Adrenal gland (tissue), 12 donors: Measurements from ENCODE around the gene TMPRSS11E. TPM values are rescaled to one million over a fixed set of nuclear protein-coding genes. Genes with fewer than 3 reads are reported as not detected.

Experiments used
- DNase-seq, 7 donors: peaks; one replicate each; pipeline ENCODE4 v3.0.0-alpha.2; 2019 to 2020
- H3K27ac ChIP-seq, 5 donors: fragments of 200-600 bp; sonication (generic) in 4 of 5; 1 replicate in 3 of 5; 2 replicates in 2 of 5; pipeline versions ENCODE4 v1.5.1 to v1.8.0; 2016 to 2020; ENCODE audit warnings: mild to moderate bottlenecking in 1 of 5
- H3K27me3 ChIP-seq: fragments of 200-600 bp; 2 replicates; pipeline ENCODE4 v1.8.0; 2021
- H3K36me3 ChIP-seq, 2 donors: fragments of 200-600 bp; replicated peaks in 1 of 2; 1 replicate in 1 of 2; 2 replicates in 1 of 2; pipeline versions ENCODE4 v1.5.1 to v1.8.0; 2018 to 2022
- H3K4me1 ChIP-seq, 2 donors: fragments of 200-600 bp; replicated peaks in 1 of 2; 1 replicate in 1 of 2; 2 replicates in 1 of 2; pipeline versions ENCODE4 v1.5.1 to v1.8.0; 2018 to 2021
- H3K4me3 ChIP-seq, 4 donors: fragments of 200-600 bp; sonication (generic) in 3 of 4; one replicate each; pipeline ENCODE4 v1.5.1; 2016 to 2018
- H3K9me3 ChIP-seq, 3 donors: fragments of 200-600 bp; sonication (generic) in 1 of 3; replicated peaks in 1 of 3; 1 replicate in 2 of 3; 2 replicates in 1 of 3; pipeline versions ENCODE4 v1.5.1 to v1.8.0; 2016 to 2021
- POLR2A ChIP-seq, 2 donors: fragments of 450-650 bp; IDR thresholded peaks; one replicate each; pipeline ENCODE4 v1.6.1; 2017; ENCODE audit warnings: antibody characterized with exemption in 2 of 2, mild to moderate bottlenecking in 2 of 2, moderate library complexity in 1 of 2
- WGBS, 4 donors: extraction: QIAGEN DNeasy Blood & Tissue Kit in 2 of 4; methylation state at CpG; one replicate each; pipeline versions ENCODE4 v1.1.5 to v1.1.7; 2013 to 2017; 5-methylcytosine and 5-hydroxymethylcytosine counted together
- intact Hi-C, 2 donors: fragments of 100-400 bp; cut with DNase I; formaldehyde crosslinking; loops; one replicate each; pipeline versions ENCODE4 v1.14.1 to v1.15.0; 2022 to 2023
- polyA plus RNA-seq, 3 donors: library from polyadenylated mRNA; stranded (reverse); fragments of 200-250 nt in 2 of 3; fragments of 350-450 nt in 1 of 3; fragmentation: Illumina TruSeq in 1 of 3; extraction: RNeasy Lipid Tissue Mini Kit (QIAGEN cat#74804) in 1 of 3; gene quantifications; one replicate each; pipeline ENCODE4 v1.2.3, GENCODE V29; 2013 to 2014
- total RNA-seq, 9 donors: library from RNA; depleted of rRNA in 4 of 9; stranded (reverse); fragments of >200 nt in 4 of 9; fragments of 120-200 nt in 1 of 9; fragmentation: NEBNext Ultra II Directional in 1 of 9; extraction: Animal tissue kit (Norgen Biotek cat#: 25700) in 1 of 9; gene quantifications; one replicate each; pipeline versions ENCODE4 v1.1.0 to v1.2.4, GENCODE V29; 2013 to 2023
- TF ChIP-seq, protein P1 (sequence below), 6 experiments: fragments of 450-650 bp in 4 of 6; fragments of 200-600 bp in 2 of 6; sonication (generic) in 1 of 6; IDR thresholded peaks; 1 replicate in 5 of 6; 2 replicates in 1 of 6; pipeline versions ENCODE4 v1.5.1 to v1.8.0; 2016 to 2021; ENCODE audit warnings: antibody characterized with exemption in 6 of 6, mild to moderate bottlenecking in 2 of 6, moderate library complexity in 1 of 6
- donor health status: healthy with polysubstance abuse.
- donor health status: Bipolar disorder and iron deficiency.
- donor health status: DM: yes; HTN: yes; CAD: no.
- donor health status: DM: no; HTN: no; CAD: no.
- donor health status: DM: no; HTN: no; CAD: no.
- donor health status: DM: yes; HTN: yes; CAD: no.

Gene TMPRSS11E
- total and polyA plus RNA-seq, 12 donors = 0.13 TPM; not detected in 11

DNA sequence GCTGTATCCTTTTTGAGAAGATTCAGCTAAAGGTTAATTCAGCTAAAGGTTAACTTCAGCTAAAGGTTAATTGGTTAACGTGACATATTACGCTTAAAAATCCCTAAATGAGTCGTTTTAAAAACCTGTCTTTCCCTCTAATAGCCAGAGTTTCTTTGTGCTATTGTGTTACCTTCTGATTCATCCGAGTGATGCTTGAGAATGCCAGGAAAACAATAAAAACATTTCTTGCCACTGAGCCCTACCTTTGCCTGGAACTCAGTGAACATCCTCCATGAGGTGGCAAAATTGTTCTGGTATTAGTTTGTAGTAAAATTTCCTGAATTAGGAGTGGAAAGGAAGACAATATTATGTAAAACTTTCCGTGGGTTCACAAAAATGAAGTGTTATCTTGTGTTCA, 13.7 kb upstream of the TMPRSS11E start:
- no peaks in the 10 kb centered on the region for H3K4me1 ChIP-seq
- 71 to 78% (median 72%) methylated on average over 5 of the region's 5 CpGs for WGBS, 4 donors
- TF ChIP-seq, protein P1, sequence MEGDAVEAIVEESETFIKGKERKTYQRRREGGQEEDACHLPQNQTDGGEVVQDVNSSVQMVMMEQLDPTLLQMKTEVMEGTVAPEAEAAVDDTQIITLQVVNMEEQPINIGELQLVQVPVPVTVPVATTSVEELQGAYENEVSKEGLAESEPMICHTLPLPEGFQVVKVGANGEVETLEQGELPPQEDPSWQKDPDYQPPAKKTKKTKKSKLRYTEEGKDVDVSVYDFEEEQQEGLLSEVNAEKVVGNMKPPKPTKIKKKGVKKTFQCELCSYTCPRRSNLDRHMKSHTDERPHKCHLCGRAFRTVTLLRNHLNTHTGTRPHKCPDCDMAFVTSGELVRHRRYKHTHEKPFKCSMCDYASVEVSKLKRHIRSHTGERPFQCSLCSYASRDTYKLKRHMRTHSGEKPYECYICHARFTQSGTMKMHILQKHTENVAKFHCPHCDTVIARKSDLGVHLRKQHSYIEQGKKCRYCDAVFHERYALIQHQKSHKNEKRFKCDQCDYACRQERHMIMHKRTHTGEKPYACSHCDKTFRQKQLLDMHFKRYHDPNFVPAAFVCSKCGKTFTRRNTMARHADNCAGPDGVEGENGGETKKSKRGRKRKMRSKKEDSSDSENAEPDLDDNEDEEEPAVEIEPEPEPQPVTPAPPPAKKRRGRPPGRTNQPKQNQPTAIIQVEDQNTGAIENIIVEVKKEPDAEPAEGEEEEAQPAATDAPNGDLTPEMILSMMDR (IDR thresholded peaks at IDR 0.05) = no peak
- no peak for TF ChIP-seq POLR2A (IDR thresholded peaks at IDR 0.05)
- H3K9me3 ChIP-seq = no peaks in the 10 kb centered on the region
- H3K27ac ChIP-seq = no peak overlapping the region
- H3K27me3 ChIP-seq = no peaks in the 10 kb centered on the region
- H3K4me3 ChIP-seq = no peak overlapping the region
- intact Hi-C loops = no loop called here
- H3K36me3 ChIP-seq = no peaks in the 10 kb centered on the region
- DNase-seq = no peak

DNA sequence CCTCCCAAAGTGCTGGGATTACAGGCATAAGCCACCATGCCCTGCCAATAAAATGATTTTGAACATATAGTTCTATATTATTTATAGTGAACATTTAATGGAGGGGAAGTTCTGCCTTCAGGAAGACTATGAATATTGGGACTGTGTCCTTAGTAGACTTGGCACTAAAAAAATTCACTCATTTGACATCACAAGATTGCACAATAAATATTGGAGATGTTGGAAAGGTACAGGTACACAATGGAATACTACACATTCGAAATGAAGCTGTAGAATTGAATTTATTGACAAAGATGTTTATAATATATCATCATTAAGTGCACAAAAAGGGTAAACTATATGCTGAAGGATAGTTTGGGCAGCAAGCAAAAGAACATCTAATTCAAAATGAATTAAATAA, 13.0 kb upstream of the TMPRSS11E start:
- 58 to 81% (median 72%) methylated on average over 1 of the region's 1 CpG for WGBS, 4 donors
- Histone ChIP-seq H3K4me3 (no peak overlapping the region), H3K4me1 (no peaks in the 10 kb centered on the region), H3K27me3 (no peaks in the 10 kb centered on the region), H3K9me3 (no peaks in the 10 kb centered on the region), H3K36me3 (no peaks in the 10 kb centered on the region), H3K27ac (no peak overlapping the region)
- DNase-seq = no peak
- TF ChIP-seq, protein P1 (IDR thresholded peaks at IDR 0.05) = no peak
- no peak for TF ChIP-seq POLR2A (IDR thresholded peaks at IDR 0.05)
- intact Hi-C loops = no loop called here

DNA sequence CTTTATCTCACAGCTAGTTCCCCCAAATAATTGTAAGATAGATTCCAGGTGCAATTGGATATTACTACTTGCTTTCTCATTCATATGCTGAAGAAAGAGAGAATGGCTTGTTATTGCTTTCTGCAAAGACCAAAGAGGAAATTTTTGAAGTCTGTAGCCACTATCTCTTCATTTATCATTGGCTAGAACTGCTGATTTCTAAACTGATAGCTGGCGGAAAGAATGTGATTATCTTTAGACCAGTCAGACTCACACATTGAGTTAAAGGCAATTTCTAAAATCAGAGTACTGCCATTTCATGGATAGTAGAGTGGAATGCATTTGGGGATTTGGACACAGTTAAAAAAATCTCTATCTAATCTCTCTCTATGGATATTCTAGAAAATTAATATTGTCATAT, 12.4 kb upstream of the TMPRSS11E start:
- H3K27ac ChIP-seq = no peak overlapping the region
- no peak for DNase-seq
- no peak overlapping the region for H3K4me3 ChIP-seq
- H3K9me3 ChIP-seq = no peaks in the 10 kb centered on the region
- H3K36me3 ChIP-seq = no peaks in the 10 kb centered on the region
- TF ChIP-seq, protein P1 (IDR thresholded peaks at IDR 0.05) = no peak
- no peak for TF ChIP-seq POLR2A (IDR thresholded peaks at IDR 0.05)
- intact Hi-C loops = no loop called here
- H3K27me3 ChIP-seq = no peaks in the 10 kb centered on the region
- 24 to 41% (median 39%) methylated on average over 1 of the region's 1 CpG for WGBS, 4 donors
- no peaks in the 10 kb centered on the region for H3K4me1 ChIP-seq

DNA sequence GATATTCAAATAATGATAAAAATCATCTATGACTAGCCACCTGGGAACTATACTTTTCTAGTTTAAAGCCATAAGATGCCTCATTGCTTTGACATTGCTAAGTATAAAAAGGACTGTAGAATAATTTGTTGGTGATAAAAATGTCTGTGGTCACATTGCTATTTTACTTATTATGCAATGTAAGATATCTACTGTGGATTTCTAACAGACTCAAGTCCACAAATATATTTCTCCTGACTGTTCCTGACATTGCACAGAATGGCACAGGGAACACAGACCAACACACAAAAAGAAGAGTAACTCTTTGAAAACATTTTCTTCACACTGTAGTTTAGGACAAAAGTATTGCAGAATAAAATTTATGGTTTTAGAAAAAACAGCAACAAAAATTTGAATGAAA, 2.2 kb upstream of the TMPRSS11E start:
- DNase-seq = no peak
- Histone ChIP-seq H3K9me3 (peaks cover 0 to 4% (median 0%) of the 10 kb centered on the region in 3 donors), H3K4me3 (no peak overlapping the region), H3K27me3 (no peaks in the 10 kb centered on the region), H3K36me3 (no peaks in the 10 kb centered on the region), H3K27ac (no peak overlapping the region), H3K4me1 (no peaks in the 10 kb centered on the region)
- no peak for TF ChIP-seq POLR2A (IDR thresholded peaks at IDR 0.05)
- TF ChIP-seq, protein P1 (IDR thresholded peaks at IDR 0.05) = no peak
- intact Hi-C loops = no loop called here
